HG03460 (cell line): ENCODE measurements around the gene AFDN.
"Not testable (repeated sequence)": the region's sequence is repeated elsewhere in the genome, so short reads cannot be mapped to it uniquely, and the experiment has no call there.

ENCODE experiments used
- ATAC-seq: cut with Tn5 transposase; IDR thresholded peaks from one replicate; pipeline ENCODE4 v1.9.1; 2021; ENCODE audit not compliant: unreplicated experiment

AFDN gene

DNA sequence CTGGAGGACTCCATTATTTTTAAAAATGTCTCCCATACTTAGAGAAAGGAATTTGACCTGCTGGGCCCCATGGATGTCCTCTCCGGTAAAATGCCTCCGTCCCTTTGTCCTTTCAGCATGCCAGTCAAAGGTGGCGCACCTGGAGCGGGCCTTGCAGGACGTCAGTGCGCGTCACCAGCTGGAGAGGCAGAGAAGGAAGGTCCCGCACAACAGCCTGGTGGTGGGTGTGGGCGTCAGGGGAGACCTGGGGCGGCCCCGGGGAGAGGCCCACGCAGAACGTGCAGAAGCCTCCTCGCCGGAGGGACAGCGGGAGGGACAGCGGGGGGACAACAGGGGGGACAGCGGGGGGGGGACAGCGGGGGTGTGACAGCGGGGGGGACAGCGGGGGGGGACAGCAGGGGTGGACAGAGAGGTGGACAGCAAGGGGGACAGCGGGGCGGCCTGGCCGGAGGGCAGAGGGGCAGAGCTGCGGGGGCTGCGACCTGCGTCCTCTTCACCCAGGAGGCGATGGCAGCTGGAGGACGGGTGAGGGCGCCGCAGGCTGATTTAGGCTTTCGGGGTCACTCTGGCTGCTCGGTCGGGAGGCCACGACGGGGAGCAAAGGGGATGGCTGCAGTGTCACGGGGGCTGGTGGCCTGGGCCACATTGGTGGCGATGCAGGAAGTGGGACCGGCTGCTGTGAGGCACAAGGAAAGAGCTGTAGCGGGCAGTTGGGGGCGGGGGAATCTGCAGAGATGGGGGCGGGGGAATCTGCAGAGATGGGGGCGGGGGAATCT is 169.9 kb downstream of the AFDN start:
- ATAC-seq, result no peak

DNA sequence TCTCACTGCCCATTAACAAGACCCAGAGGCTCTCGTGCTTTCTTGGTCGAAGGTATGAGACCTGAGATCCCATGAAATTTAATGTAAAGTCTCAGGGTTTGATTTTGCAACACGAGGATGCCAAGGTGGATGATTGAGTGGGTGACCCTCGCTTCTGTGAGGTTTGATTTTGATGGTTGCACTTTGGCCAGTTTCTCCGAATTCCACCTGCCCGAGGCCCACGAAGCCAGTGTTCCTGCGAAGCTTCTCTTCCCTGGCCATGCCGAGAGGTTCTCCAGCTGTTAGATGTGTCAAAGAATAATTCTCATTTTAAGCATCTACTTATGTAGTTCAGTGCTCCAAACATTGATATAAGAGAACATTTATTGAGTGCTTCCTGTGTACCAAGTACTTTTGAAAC is 170.9 kb downstream of the AFDN start, which contains the start of gene KIF25:
KIF25 (plus strand) TSS at position 30 of the 400 bp plus-strand sequence. CDS start 31,915 bp downstream, outside the sequence.
- ATAC-seq, result no peak

DNA sequence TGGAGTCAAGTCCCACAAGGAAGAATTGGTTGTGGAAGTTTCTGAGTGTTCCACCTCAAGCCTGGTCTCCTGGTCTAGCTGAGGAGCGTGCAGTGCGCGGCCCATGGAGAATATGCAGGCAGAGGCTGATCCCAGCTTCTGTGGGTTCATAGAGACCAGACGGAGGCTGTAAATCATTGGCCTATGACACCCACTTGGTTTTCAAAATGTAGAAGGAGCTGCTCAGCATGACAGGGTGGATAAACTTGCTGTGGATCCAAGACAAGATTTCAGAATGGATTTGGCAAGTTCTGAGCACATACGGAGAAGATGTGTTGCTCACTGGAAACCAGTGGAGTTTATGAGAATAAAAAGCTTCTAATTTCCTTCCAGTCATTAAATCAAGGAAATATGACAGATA is 171.5 kb downstream of the AFDN start:
- no peak for ATAC-seq

DNA sequence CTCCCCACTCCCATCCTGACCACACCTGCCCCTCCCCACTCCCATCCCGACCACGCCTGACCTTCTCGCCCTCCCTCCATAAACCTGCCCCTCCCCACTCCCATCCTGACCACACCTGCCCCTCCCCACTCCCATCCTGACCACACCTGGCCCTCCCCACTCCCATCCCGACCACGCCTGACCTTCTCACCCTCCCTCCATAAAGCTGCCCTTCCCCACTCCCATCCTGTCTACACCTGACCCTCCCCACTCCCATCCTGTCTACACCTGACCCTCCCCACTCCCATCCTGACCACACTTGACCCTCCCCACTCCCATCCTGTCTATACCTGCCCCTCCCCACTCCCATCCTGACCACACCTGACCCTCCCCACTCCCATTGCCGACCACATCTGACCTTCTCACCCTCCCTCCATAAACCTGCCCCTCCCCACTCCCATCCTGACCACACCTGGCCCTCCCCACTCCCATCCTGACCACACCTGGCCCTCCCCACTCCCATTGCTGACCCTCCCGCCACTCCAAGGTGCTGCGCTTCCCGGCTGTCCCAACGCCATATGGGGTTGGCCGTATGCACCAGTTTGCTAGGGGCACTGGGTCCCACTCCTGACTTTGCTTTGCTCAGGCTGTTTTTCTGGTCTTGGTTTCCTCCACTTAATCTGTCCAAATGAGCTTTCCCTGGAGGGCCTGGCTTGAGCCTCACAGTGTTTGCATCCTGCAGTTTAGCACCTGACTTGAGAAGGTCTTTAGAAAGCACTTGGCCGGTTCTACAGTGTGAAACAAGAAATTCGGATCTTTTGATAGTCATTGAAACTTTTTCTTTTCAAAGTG is 173.7 kb downstream of the AFDN start:
- no peak for ATAC-seq

DNA sequence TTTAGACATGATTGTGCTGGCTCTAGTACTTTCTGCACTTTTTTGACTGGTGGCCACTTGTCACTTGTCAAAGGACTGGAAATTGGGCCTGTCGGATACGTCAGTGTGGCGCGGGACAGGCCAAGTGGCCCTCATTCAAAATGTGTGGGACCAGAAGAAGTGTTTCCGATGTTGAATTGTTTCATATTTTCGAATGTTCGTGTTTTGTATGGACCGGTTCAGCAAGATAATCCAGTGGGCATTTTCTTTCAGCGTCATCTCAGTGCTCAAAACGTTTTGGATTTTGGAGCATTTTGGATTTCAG is 174.3 kb downstream of the AFDN start:
- ATAC-seq, result no peak

DNA sequence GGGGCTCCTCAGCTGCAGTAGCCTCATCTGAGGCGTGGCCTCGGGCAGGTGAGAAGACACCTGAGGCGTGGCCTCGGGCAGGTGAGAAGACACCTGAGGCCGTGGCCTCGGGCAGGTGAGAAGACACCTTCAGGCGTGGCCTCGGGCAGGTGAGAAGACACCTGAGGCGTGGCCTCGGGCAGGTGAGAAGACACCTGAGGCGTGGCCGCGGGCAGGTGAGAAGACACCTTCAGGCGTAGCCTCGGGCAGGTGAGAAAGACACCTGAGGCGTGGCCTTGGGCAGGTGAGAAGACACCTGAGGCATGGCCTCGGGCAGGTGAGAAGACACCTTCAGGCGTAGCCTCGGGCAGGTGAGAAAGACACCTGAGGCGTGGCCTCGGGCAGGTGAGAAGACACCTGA is 174.8 kb downstream of the AFDN start:
- not testable (repeated sequence) for ATAC-seq

DNA sequence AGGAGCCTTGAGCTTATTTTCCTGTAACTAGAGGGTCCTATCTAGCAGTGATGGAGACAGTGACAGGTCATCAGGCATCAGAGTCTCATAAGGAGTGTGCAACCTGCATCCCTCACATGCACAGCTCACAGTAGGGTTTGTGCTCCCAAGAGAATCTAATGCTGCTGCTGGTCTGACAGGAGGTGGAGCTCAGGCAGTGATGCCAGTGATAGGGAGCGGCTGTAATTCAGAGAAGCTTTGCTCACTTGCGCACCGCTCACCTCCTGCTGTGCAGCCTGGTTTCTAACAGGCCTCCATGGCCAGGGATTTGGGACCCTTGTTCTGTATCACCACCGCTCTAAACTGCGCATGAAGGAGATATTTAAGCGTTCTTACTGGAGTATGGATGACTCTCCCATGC is 176.1 kb downstream of the AFDN start:
- no peak for ATAC-seq

DNA sequence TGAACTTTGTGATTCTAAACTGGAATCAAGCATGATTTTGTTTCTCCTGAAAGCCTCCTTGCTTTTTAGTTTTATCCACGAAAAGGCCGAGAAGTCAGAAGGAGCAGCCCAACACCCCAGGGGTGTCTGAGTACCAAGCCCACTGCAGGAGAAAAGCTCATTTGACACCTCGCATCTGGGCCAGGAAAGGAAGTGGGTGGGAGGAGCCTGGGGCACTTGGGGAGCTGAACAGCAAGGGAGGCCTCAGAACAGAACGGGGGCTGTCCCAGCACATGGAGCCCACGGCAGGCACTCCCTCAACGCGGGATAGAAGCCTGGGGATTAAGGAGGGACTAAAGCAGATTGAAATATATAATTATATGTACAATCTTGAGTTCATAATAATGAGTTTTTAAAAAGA is 177.3 kb downstream of the AFDN start:
- ATAC-seq, result no peak

DNA sequence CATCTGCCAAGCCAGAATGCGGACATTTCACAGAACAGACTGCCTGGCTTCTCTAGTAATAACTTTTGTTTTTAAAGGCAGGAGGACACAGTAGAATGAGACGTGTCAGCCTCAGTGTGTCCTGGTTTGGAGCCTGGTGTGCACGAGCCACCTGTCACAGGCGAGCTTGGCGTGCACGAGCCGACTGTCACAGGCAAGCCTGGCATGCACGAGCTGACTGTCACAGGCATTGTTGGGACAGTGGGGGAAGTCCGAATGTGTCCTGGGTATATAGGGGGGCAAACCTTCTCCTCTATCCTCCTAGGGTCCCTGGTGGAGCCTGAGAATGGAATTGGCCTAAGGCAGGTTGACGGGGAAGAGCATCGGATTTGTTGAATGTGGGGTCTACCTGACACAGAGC is 178.2 kb downstream of the AFDN start:
- ATAC-seq, result no peak

DNA sequence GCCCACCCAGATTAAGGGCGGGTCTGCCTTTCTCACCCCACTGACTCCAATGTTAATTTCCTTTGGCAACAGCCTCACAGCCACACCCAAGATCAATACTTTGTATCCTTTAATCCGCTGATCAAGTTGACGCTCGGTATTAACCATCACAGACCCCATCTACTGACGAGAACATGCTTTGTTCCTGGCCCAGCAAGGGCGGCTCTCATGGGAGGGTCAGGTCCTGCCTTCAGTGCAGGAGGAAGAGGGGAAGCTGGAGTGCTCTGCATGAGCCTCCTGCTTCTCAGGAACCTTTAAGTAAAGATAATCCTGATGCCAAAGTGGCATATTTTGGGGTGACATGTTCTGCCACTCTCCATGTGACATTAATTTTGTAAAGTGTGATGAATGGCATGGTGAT is 179.1 kb downstream of the AFDN start:
- no peak for ATAC-seq

DNA sequence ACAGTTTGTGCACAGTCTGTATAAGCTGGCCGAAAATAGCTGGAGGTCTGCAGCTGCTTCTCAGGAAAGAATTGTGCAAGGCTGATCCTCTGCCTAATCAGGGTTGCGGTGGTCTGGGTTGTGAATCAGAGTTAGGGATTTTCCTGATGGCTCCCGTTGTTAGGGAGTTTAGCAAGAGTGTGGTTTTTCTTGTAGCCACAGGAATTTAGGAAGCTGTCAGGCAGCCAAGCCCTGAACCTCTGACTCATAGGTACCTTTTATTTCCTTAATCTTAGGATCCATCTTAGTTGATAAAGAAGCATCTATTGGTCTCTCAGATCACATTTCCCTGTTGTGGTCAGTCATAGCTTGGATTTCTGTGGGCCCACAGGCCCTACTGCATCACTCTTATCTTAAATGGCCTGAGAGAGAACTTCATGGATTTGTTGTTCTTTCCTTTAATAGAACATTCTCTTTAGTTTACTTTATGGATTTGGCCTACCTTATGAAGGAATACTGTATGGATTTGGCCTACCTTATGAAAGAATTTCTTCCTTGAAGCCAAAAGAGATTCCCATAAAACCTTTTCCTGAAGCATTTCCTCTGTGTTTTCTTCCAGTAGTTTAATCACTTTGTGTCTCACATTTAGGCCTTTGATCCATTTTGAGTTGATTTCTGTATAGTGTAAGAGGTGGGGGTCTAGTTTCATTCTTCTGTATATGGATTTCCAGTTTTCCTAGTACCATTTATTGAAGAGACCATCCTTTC is 181.1 kb downstream of the AFDN start:
- ATAC-seq, result no peak

DNA sequence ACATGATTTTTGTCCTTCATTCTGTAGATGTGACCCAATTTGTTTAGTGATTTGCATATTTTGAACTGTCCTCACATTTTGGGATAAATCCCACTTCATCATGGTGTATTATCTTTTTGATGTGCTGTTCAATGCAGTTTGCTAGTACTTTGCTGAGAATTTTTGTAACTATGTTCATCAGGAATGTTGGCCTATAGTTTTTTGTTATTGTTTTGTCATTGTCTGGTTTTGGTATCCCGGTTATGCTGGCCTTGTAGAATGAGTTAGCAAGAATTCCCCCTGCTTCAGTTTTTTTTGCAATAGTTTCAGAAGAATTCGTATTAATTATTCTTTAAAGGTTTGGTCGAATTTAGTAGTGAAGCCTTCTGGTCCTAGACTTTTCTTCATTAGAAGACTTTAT is 182.6 kb downstream of the AFDN start:
- ATAC-seq, result no peak

DNA sequence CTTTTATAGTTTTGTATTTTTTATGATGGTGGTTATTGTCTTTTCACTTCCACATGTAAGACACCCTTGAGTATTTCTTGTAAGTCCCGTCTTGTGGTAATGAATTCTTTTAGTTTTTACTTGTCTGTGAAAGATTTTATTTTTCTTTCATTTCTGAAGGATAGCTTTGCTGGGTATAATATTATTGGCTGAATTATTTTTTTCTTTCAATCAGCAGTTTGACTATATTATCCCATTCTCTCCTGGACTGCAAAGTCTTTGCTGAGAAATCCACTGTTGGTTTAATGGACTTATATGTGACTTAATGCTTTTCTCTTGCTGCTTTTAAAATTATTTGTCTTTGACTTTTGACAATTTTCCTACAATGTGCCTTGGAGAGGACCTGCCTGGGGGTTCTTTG is 184.6 kb downstream of the AFDN start:
- ATAC-seq, result no peak

DNA sequence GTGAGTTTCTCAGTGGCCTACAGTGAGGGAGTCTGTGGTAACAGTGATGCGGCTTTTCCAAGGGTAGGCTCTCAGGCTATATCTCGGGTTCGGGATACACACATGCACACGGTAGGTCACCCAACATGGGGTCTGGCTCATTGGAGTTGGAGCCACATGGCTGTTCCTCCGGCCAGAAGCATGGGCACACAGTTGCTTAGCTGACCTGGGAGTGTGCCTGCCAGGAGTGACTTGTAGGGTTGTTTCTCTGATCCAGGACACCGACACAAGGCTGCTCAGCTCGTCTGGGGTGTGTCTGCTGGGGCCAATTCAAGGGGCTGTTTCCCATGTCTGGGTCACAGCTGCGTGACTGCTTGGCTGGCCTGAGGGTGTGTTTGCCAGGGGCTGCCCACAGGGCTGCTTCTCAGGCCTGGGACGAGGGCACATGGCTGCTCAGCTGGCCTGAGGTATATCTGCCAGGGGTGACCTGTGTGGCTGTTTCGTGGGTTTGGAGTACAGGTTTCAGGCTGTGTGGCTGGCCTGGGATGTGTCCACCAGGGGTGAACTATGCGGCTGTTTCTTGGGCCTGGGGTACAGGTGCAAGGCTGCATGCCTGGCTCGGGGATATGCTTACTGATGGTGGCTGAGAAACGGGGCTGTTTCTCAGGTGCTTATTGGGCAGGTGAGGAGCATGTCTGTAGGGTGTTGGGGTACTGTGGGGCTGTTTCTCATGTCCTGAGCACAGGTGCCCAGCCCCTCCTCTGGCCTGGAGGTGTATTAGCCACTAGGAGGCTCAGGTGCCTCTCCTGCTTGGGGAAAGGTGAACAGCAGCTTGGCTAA is 185.9 kb downstream of the AFDN start:
- no peak for ATAC-seq

DNA sequence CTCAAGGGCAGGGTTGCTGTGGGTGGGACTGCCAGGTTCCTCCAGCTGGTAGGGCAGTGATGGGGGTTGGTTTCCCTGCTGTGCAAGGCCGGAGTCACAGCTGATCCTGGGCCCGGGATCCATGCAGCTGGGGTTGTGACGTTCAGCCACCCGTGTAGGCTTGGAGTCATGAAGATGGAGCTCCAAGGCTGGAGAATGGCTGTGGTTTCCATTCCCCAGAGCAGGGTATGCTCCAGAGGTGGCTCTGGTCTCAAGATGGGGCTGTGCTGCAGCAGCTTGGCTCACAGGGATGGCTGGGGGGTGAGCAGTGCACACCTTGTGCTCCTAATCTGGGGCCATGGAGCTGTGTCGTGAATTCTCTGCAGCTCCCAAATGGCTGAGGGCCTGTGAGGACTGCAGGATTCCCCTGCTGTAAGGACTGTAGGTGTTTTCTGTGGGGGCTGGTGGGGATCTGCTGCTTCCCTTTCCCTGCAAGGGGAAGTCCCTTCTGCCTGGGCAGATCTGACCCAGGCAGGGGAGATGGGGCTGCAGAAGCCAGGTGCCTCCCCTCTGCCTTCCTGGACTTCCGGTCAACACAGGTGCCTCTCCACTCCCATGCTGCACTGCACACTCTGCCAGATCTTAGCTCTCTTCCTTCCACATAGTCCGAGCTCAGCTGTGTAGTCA is 186.7 kb downstream of the AFDN start:
- ATAC-seq, result no peak

DNA sequence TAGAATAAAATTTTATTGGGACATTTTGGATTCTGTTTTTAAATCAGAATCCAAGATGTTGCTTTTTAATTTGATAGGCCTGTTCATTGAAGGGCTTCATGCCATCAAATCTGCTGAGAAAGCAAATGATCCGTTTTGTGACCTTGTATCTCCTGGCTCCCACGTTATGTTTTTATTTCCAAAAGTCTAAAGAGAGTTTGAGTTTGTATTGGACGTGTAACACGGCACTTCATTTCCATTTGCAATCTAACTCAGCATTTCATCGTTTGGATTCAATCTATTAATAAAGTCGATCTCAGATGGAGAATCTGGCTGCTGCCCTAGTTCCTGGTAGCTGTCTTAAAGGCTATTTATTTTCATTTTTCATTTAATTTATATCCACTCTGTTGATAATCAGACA is 187.7 kb downstream of the AFDN start:
- ATAC-seq, result no peak

DNA sequence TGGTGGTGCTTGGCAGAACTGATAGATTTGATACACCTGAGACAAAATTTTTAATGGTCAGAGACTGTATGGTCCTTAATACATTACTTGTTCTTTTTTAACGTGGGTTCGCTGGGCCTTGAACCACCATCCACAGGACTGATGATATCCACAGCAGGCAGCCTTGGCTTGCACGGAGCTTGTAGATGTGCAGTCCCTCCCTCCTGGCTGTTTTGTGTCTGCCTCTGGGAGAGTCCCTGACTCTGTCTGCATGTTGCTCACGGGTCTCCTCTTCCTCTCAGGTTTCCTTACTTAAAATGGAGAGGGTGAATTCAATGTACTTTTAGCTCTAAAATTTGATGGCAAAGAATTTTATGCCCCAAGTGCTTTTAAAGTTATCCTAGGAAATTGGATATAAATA is 188.3 kb downstream of the AFDN start:
- ATAC-seq, result no peak

DNA sequence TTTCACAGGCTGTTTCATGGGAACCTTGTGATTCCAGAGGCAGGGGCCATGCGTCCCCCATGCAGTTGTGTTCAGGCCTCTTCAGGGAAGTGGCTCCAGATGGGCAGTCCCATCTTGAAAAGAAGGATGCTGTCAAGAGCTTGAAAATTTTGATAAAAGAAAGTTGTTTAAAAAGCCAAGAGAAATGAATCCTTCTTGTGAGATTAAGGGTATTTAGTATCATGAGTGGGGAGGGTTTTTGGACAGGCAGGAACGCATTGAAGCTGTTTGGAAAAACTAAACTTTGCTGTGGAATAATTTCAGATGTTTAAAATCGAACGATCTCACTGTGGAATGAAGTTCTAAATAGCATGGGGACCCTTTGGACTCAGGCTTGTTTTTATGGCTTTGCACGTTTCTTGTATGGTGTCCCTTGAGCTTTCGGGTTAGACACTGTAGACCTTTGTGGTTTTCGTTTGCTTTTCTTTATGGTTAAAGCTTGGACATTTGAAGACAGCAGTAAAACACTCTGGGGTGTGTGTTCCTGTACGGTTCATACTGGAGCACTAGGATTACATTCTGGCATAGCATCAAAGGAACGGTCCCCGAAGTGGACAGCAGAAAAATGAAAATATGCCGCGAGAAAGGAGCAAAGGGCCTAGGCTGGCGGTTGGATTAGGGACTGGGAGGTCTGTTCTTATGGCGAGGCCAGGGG is 188.9 kb downstream of the AFDN start:
- ATAC-seq, result no peak

DNA sequence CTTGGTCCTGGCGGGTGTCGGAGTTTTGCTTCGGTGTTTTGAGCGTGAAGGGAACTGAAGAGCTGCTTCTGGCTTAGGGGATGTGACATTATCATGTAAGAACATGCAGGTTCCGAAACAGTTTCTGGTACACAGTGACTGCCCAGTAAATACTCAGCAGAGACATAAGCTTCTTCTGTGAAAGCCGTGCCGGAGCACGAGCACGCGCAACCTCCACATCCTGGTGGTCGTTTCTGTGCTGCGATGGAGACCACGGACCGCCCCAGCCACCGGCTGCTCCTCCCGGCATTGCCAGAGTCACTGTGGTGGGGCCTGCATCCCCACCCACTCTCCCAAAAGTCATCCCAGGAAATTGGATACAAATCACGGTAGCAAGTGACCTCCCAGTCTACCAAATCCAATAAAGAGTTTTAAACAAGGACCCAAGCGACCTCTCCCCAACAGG is 189.5 kb downstream of the AFDN start:
- no peak for ATAC-seq
